HG03064 (cell line): ENCODE data around the gene EPS8L3.
"Not testable (repeated sequence)": the region's sequence is repeated elsewhere in the genome, so short reads cannot be mapped to it uniquely, and the experiment has no call there.

Source experiments
- ATAC-seq: cut with Tn5 transposase; IDR thresholded peaks from one replicate; pipeline ENCODE4 v1.9.1; 2021; ENCODE audit warnings: low read depth; ENCODE audit not compliant: unreplicated experiment

The EPS8L3 gene

DNA sequence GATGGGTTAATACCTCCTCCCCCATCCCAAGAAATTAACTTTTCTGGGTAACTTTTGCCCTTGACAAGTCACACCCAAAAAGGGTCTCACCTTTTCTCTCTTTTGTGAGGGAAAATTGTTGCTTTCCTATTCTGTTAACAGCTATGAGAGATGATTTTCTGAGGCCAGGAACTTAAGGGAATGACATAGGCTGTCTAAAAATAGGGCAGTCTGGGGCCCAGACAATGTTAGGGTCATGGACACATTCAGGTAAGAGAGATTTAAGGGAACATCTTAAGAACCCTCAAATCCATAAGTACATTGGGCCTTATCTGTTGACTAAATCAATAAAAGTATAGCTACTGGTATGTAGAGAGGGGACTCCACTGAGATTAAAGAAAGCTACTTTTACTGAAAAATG lies 14.5 kb downstream of the EPS8L3 start:
- no peak for ATAC-seq

DNA sequence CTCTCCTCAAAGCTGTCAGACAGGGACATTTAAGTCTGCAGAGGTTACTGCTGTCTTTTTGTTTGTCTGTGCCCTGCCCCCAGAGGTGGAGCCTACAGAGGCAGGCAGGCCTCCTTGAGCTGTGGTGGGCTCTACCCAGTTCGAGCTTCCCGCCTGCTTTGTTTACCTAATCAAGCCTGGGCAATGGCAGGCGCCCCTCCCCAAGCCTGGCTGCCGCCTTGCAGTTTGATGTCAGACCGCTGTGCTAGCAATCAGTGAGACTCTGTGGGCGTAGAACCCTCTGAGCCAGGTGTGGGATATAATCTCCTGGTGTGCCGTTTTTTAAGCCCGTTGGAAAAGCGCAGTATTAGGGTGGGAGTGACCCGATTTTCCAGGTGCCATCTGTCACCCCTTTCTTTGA lies 15.4 kb downstream of the EPS8L3 start:
- ATAC-seq, result not testable (repeated sequence)

DNA sequence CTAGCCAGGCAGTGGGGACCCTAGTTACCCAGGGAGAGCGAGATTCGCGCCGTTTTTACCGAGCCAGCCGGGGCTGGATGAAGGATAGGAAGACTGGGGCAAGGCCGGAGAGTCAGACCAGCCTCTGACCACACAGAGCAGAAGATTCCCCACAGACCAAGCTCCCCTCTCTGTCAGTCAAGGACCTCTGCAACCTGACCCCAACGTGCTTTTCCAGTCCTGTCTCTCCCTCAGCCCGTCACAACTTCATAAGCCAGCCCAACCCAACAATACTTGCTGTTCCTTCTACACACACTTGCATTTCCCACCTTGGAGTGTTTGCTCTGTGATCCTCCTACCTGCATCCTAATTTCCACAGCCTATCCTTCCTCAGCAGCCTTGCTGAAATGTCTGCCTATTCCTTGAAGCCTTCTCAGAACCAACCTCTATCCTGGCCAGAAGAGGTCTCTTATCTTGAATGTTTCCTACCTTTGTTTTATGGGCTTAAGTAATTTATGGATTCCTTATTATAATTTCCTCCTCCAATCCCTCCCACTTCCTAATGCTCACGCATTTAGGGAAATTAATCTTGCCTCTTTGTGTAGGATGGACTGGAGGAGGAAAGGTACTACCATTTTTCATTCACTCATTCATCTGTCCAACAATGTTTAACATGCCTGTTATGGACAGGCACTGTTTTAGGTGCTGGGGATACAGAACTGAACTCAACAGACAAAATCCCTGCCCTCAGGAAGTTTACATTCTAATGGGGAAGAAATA lies 22.9 kb downstream of the EPS8L3 start, which contains the start of gene GSTM3:
Gene GSTM3 (minus strand): TSS at position 424 of the 759 bp plus-strand sequence. CDS start 751 bp downstream, outside the sequence.
- ATAC-seq, result no peak

DNA sequence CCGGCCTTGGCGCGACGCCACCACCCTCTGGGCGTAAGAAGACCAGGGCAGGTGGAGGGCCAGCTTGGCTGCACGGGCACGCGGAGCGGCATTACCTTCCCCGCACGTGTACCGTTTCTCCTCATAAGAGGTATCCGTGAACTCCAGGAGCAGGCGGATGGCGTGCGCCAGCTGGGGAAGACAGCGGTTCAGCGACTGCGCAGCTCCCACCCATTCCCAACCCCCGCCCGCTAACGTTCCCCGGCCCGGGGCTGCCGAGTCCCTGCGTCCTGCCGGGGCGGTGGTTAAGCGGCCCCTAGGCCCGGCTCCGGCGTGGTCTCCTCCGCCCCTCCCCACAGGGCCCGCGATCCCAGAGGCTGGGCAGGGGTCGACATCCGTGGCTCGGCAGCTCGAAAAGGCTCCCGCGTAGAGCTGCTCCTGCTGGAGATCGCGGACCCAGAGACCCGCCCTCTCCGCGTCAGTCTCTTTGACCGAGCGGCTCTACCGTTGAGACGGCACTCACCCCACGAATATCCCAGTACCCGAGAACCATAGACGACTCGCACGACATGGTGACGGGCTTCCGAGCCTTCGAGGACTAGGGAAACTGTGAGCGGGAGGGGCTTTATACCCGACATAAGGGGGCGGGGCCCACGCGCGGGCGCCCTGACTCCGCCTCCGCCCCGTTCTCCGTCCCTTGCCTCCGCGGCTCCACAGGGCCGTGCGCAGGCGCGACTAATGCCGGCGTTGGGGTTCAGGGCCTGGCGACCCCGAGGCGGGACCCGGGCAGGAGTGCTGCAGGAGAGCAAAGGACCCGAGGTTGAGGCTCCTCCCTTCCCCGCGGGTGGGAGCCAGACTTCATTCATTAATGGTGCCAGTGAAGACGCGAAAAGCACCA lies 23.7 kb downstream of the EPS8L3 start:
- peak; percentile 67 for ATAC-seq

DNA sequence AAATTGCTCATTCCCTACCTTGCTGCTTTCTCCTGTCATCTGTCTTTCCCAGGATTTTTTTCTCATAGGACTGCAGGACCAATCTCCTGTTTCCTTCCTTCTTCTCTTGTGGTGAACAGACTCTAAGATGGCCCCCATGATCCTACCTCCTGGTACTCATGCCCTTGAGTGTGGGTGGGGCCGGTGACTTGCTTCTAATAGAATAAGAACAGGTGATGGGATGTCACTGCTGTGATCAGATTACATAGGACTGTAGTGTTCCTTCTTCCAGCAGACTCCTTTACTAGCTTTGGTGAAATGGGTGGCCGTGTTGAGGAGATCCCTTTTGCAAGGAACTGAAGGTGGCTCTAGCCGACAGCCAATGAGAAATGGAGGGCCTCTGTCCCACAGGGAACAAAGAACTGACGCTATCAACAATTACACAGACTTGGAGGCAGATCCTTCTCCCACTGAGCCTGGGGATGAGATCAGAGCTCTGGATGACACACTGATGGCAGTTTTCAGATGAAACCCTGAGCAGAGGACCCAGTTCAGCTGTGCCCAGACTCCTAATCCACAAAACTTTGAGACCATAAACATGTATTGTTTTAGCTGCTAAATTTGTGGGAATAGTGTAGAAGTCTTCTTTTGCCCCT lies 30.4 kb downstream of the EPS8L3 start:
- ATAC-seq, result no peak

DNA sequence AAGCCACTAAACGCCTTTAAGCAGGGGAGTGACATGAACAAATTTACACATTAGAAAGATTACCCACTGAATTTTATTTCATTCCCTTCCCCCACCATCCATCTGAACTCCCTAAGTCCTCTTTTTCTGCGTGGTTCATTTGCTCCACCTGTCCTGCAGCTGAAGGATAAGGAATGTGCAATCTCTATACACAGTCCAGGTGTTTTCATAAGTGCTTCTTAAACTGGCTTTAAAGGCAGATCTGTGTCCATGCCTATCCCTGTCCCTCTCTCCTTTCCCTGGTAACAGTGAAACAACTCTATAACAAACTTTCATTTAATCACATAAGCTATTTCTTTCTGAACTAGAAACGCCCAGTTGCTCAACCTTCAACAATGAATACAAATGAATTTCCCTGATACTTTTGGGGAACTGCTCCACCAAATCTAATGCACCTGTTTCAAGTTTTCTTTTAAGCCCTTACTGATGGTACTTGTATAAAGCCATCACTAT lies 31.3 kb downstream of the EPS8L3 start:
- ATAC-seq, result no peak

DNA sequence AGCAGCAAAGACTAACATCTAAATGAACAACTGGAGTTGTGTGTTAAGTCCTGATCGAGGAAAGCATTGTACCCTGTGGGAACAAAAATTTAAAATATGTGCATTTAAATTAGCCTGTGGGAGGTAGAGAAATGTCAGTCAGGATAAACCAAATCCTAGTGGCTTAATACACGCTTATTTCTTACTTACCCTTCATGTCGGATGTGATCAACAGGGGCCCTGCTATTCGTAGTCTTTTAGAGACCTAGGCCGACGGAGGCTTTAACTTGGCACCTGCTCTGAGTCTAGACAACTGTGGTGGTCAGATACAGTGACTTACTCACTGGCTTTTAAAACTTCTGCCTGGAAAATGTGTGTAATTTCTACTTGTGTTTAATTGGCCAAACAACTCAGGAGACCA lies 33.1 kb downstream of the EPS8L3 start:
- no peak for ATAC-seq

DNA sequence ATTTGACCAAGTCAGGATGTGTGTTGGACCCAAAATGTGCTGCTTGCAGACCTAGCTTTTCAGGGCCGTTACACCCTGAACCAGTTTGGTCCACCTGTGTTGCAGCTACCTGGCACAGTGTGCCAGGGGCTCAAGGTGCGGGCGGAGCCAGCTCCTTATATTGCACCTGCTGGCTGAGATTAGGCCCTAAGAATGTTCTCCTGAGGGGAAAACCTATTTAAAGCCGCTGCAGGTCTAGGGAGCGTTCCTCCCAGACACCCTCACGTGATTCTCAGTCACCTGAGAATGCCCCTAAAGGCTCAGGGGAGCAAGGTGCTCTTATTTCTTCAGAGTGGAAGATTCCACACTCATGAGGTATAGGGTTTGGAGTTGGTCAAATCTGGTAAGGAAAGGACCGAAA lies 34.9 kb downstream of the EPS8L3 start:
- no peak for ATAC-seq

DNA sequence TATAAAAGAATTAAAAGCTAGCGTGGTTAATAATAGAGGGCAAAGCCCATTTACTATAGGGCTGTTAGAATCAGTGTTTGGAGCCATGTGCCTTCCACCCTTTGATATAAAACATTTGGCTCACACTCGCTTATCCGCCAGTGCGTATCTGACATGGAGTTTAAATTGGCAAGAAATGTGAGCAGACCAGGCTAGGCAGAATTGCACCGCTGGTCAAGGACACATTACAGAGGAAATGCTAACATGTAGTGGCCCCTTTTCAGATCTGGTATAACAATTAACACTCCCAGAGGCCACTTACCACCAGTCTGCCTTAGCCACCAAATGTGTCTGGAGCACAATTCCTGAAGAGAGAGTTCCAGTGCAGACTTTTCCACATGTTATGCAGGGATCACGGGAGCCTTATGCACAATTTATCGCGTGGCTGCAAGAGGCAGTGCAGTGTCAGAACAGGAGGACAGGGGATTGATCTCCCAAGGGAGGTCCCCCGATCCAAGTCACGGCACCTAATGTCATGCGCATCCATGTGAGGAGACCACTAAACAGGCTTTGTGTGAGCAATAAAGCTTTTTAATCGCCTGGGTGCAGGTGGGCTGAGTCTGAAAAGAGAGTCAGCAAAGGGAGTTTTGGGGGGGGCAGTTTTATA lies 36.9 kb downstream of the EPS8L3 start:
- ATAC-seq, result no peak

DNA sequence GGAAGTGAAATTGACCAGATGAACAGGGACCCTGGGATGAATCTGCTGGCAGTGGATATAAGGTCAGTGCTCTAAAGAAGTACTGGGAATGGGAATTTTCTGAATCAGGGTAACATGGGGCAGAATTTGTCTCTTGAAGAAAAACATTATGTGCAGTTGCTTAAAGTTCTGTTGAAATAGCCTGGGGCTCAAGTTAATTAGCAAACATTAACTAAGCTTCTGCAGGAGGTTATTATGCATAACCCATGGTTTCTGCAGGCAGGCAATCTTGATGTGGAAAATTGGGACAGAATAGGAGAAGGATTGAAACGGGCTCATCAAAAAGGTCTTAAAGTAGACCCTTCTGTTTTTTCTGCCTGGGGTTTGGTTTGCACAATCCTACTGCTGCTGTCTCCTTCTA lies 37.7 kb downstream of the EPS8L3 start:
- ATAC-seq, result no peak

DNA sequence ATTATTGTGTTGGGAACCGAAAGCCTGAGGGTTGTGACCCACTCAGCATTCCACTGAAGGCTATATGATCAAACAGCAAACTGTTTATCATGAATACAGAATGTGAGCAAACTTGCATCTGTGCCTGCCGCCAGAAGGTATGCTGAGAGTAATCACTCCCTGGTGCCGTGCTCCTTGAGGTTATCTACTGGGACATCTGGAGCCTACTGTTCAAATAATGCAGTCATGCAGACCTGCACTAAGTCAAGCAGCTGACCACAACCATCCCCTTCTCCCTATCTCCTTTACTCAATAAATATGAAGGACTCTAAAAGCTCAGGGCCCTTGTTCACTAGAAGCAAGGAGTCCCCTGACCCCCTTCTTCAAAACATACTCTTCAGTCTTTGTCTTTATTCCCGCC lies 38.2 kb downstream of the EPS8L3 start:
- ATAC-seq, result no peak

DNA sequence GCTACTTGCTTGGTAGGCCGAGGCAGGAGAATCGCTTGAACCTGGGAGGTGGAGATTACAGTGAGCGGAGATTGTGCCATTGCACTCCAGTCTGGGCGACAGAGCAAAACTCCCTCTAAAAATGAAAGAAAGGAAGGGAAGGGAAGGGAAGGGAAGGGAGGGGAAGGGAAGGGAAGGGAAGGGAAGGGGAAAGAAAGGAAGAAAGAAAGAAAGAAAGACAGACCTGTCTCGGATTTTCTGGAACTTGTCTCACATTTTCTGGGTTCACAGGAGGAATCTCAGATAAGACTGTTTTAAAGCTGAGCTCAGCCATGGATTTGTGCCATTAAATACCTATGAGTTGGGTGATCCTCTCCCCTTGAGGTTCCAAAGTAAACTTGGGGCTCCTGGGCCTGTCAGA lies 38.8 kb downstream of the EPS8L3 start:
- no peak for ATAC-seq

DNA sequence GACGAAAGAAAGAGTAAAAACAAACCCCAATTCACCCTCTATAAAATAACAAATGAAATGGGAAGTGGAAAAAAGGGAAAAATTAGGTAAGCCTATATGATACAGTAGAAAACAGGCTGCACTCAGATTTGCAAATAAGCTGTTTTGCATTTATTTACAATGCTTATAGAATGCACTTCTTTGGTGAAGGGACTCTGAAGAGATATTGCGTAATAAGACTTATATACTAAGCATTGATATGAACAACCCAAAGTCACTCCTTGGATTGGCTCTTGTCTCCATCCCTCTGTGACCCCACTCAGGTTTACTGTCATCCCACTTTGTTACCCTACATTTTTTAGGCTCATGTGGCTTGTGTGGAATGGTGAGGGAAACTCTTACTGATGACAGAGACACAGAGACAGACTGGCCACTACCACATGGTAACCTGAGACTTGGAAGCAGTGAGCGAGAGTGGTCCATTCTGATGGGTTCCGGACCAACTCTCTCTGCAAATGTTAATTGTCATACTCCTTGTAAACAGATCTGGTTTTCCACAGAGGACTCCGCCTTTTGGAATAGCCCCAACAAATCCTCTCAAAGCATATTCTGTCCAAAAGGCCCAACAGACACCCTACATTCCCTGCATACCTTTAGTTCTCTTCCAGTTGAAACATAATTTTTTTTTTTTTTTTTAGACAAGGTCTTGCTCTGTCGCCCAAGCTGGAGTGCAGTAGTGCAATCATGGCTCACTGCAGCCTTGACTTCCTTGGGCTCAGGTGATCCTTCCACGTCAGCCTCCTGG lies 40.6 kb downstream of the EPS8L3 start:
- no peak for ATAC-seq

DNA sequence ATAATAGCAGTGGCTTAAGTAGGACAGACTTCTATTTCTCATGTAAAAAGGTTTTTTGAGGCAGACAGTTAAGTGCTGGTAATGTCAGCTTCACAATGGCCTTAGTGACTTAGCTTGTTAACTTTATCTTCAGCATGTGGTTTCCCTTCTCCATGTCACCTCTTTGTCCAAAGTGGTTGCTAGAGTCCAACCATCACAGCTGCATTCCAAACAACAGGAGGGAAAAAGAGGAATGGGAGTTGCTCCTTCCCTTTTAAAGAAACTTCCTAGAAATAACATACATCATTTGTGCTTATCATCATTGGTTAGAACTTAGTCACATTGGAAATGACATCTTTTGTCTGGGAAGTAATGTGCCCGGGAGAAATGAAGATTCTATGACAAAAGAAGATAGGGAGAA lies 41.8 kb downstream of the EPS8L3 start:
- ATAC-seq, result no peak

DNA sequence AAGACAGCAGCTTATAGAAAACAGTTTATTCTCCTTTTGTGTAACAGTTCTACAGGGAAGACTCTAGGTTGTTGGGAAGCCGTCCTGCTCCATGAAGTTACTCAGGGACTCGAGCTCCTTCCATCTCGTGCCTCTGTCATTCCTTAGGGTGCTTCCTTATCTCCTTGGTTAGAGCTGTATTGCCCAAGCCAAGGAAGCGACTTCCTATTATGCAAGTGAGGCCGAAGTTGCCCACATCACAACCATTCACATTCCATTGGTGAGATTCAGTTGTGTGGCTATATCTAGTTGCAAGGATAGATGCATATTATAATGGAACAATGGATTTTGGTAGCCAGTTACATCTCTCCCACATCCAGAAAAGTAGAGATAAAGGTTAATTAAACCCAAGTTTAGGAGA lies 42.7 kb downstream of the EPS8L3 start:
- ATAC-seq, result no peak

DNA sequence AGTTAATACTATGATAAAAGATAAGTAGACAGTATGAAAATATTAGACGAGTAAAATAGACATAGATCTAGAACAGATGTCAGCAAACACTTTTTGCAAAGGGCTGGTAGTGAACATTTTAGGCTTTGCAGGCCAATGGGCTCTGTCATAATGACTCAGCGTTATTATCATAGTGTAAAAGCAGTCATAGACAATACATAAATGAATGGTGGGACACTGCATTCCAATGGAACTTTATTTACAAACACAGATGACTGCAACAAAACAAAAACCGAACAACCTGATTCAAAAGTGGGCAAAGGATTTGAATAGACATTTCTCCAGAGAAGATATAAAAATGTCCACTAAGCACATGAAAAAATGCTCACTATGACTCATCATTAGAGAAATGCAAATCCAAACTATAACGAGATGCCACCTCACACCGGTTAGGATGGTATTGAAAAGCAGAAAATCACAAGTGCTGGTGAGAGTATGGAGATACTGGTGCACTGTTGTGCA lies 44.3 kb downstream of the EPS8L3 start:
- ATAC-seq, result no peak

DNA sequence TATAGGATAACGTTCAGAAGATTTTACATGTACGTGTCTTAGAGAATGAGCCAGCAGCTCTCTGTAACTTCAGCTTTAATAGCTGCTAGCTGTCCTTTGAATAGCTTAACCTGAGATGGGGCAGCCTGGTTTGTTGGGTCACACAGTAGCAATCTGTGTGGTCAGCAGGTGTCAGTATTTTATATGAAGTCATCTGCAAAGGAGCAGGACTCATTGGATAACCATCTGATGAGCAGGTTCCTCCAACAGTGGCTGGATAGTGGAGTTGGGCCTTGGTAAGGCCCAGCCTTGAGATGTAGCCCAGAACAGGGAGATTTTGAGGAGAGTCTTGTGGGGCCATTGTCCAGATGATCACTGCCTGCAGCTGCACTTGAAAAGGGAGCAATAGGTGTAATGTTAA lies 45.2 kb downstream of the EPS8L3 start:
- ATAC-seq, result no peak

DNA sequence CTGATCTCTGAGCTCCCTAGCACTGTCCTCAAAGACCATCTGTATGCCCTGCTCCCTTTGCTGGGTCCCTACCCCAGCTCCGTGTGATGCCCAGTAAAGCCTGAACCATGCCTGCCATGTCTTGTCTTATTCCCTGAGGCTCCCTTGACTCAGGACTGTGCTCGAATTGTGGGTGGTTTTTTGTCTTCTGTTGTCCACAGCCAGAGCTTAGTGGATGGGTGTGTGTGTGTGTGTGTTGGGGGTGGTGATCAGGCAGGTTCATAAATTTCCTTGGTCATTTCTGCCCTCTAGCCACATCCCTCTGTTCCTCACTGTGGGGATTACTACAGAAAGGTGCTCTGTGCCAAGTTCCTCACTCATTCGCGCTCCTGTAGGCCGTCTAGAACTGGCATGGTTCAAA lies 46.0 kb downstream of the EPS8L3 start:
- ATAC-seq, result no peak

DNA sequence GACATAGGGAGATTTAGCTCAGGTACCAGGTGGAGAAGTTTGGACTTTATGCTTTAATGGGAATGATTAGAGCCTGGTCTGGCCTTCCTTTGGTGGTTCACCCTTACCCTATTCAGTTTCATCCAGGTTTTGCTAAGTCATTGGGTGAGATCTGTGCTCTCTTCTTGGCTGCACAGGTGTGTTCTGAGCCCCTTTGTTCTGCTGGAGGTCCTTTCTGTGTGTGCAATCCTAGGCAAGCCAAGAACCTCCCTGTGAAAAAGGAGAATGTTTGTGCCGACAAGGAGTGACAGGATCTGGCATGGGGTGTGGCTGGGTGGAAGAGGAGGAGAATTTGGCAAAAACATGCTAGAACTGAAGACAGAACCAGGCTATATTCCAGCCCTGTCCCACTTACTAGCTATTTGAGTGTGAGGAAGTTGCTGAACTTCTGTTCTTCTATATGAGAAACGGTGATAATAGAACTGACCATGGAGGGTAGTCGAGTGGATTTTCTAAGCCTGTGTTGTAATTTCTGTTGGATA lies 47.1 kb downstream of the EPS8L3 start:
- no peak for ATAC-seq
